GM23248 (cell line): Measurements from ENCODE around the gene FBXO11. TPM values are rescaled to one million over a fixed set of nuclear protein-coding genes. Genes with fewer than 3 reads are reported as not detected.
A peak's percentile ranks its signal among the peaks of the same experiment; 100 is the strongest.

Experiments
- DNase-seq: peaks from one replicate; pipeline ENCODE4 v3.0.0-alpha.2; 2015
- H2AFZ ChIP-seq: fragments of 200-600 bp; sonication (generic); 2 replicates; pipeline ENCODE4 v1.6.1; 2016; ENCODE audit warnings: antibody characterized with exemption
- H3F3A ChIP-seq: fragments of 200-600 bp; sonication (generic); 2 replicates; pipeline ENCODE4 v1.6.1; 2016; ENCODE audit warnings: mild to moderate bottlenecking, antibody characterized with exemption, mixed run types; ENCODE audit not compliant: insufficient read depth
- H3K27ac ChIP-seq: fragments of 200-600 bp; sonication (generic); 2 replicates; pipeline ENCODE4 v1.5.1; 2016; ENCODE audit warnings: mild to moderate bottlenecking
- H3K27me3 ChIP-seq: fragments of 200-600 bp; sonication (generic); replicated peaks from 2 replicates; pipeline ENCODE4 v1.6.1; 2016; ENCODE audit warnings: mild to moderate bottlenecking; ENCODE audit not compliant: insufficient read depth
- H3K36me3 ChIP-seq: fragments of 200-600 bp; sonication (generic); 2 replicates; pipeline ENCODE4 v1.6.1; 2016; ENCODE audit warnings: low read depth, mild to moderate bottlenecking
- H3K4me1 ChIP-seq: fragments of 200-600 bp; sonication (generic); 2 replicates; pipeline ENCODE4 v1.6.1; 2016; ENCODE audit warnings: mild to moderate bottlenecking; ENCODE audit not compliant: insufficient read depth
- H3K4me2 ChIP-seq: fragments of 200-600 bp; sonication (generic); one replicate; pipeline ENCODE4 v1.6.1; 2016; ENCODE audit warnings: mild to moderate bottlenecking; ENCODE audit not compliant: unreplicated experiment
- H3K4me3 ChIP-seq: fragments of 200-600 bp; sonication (generic); 2 replicates; pipeline ENCODE4 v1.5.1; 2016; ENCODE audit warnings: mild to moderate bottlenecking
- H3K79me2 ChIP-seq: fragments of 200-600 bp; sonication (generic); 2 replicates; pipeline ENCODE4 v1.6.1; 2016; ENCODE audit warnings: mild to moderate bottlenecking; ENCODE audit not compliant: insufficient read depth
- H3K9ac ChIP-seq: fragments of 200-600 bp; sonication (generic); 2 replicates; pipeline ENCODE4 v1.6.1; 2016; ENCODE audit warnings: mild to moderate bottlenecking
- H3K9me2 ChIP-seq: fragments of 200-600 bp; sonication (generic); 2 replicates; pipeline ENCODE4 v1.6.1; 2016; ENCODE audit warnings: mixed run types, mild to moderate bottlenecking, moderate library complexity; ENCODE audit not compliant: insufficient read depth
- H3K9me3 ChIP-seq: fragments of 200-600 bp; sonication (generic); one replicate; pipeline ENCODE4 v1.6.1; 2017; ENCODE audit warnings: low read depth
- H4K20me1 ChIP-seq: fragments of 200-600 bp; sonication (generic); 2 replicates; pipeline ENCODE4 v1.6.0; 2016; ENCODE audit not compliant: insufficient read depth
- EZH2 ChIP-seq: fragments of 200-600 bp; sonication (generic); IDR thresholded peaks from 2 replicates; pipeline ENCODE4 v1.6.1; 2018; ENCODE audit warnings: antibody characterized with exemption, mild to moderate bottlenecking; ENCODE audit not compliant: insufficient read depth, poor library complexity, severe bottlenecking
- EZH2phosphoT487 ChIP-seq: fragments of 200-600 bp; sonication (generic); IDR thresholded peaks from 2 replicates; pipeline ENCODE4 v1.6.1; 2018; ENCODE audit warnings: antibody characterized with exemption, moderate library complexity, mild to moderate bottlenecking, low read depth; ENCODE audit not compliant: insufficient read depth
- WGBS, 2 experiments: methylation state at CpG; one replicate each; pipeline ENCODE4 v1.1.6; 2015 to 2017; ENCODE audit warnings: low lambda C conversion rate in 2 of 2, low coverage in 1 of 2; ENCODE audit errors: missing lambda C conversion rate in 2 of 2; 5-methylcytosine and 5-hydroxymethylcytosine counted together
- in situ Hi-C: fragments of 300-500 bp; cut with MboI; formaldehyde crosslinking; loops from 2 replicates; pipeline ENCODE4 v1.15.0; 2020
- polyA plus RNA-seq: library from polyadenylated mRNA; unstranded; fragments of >200 nt; fragmentation: Nextera tagmentation; extraction: Ambion mirVana; gene quantifications from 2 replicates; pipeline ENCODE4 v1.2.1, GENCODE V29; 2016
- total RNA-seq: library from RNA; depleted of rRNA; stranded (reverse); fragments of >200 nt; shearing (Covaris generic); gene quantifications from 2 replicates; pipeline ENCODE4 v1.2.3, GENCODE V29; 2014

The FBXO11 gene
- total and polyA plus RNA-seq, 2 experiments from 2014 or later, result 15.7 to 25.8 TPM

DNA sequence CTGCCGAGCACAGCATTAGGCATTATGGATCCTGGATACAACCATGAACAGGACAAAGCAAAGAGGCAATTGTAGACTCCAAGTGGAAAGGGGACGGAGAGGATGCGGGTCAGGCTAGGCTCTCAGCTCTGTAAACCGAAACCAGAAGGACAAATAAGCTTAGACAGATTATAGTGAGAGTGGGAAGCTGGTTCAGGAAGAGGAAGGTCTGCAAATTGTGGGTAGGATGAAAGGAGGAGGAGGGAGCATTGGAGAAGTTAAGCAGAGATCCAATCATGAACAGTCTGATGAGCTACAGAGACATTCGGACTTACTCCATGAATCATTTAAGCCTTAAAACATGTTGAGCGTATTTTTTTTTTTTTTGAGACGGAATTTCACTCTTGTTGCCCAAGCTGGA is 120.3 kb downstream of the FBXO11 start:
- H3K79me2 ChIP-seq, result peaks cover 71% of the 10 kb centered on the region
- no peak overlapping the region for H2AFZ ChIP-seq
- in situ Hi-C loops, result no loop called here
- no peaks in the 10 kb centered on the region for H4K20me1 ChIP-seq
- no peak overlapping the region for H3K27ac ChIP-seq
- peaks cover 9% of the 10 kb centered on the region; the same call in 1 of the 2 replicates for H3K4me1 ChIP-seq
- no peak overlapping the region for H3K4me3 ChIP-seq
- no peaks in the 10 kb centered on the region for H3K9me3 ChIP-seq
- H3K36me3 ChIP-seq, result no peaks in the 10 kb centered on the region; the same call in 1 of the 2 replicates
- no peak overlapping the region for H3K4me2 ChIP-seq
- no peak for DNase-seq
- 85 to 89% methylated on average over 7 of the region's 7 CpGs for WGBS, 2 experiments
- H3F3A ChIP-seq, result peaks cover 20% of the 10 kb centered on the region; the same call in 1 of the 2 replicates
- H3K9ac ChIP-seq, result no peak overlapping the region
- no peaks in the 10 kb centered on the region for H3K27me3 ChIP-seq
- TF ChIP-seq EZH2, result no peak
- TF ChIP-seq EZH2phosphoT487, result no peak
- H3K9me2 ChIP-seq, result no peaks in the 10 kb centered on the region

DNA sequence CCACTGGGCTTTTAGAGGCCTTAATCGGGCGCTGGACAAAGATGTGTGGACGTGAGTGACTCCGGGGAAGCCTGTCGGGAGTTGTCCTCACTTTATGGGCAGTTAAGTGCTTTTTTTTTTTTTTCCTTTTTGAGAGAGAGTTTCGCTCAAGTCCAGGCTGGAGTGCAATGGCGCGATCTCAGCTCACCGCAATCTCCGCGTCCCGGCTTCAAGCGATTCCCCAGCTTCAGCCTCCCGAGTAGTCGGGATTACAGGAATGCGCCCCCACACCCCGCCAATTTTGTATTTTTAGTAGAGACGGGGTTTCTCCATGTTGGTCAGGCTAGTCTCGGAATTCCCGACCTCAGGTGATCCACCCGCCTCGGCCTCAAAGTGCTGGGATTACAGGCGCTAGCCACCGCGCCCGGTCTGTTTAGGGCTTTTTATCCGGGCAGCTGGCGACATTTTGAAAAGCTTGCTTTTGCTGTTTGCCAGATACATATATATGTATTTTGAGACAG is 121.9 kb downstream of the FBXO11 start:
- 0 out of 2 replicates have a peak overlapping the region, but pooled peaks have one; percentile 12 for H2AFZ ChIP-seq
- H3K9ac ChIP-seq, result peak overlapping the region; percentile 90
- WGBS, 2 experiments, result 41 to 44% methylated on average over 26 to 28 of the region's 28 CpGs
- H3K27ac ChIP-seq, result peak overlapping the region; percentile 49
- peaks cover 11% of the 10 kb centered on the region; the same call in 1 of the 2 replicates for H3F3A ChIP-seq
- H3K9me2 ChIP-seq, result no peaks in the 10 kb centered on the region
- H3K4me3 ChIP-seq, result peak overlapping the region; percentile 89
- no peak for DNase-seq
- no peaks in the 10 kb centered on the region for H3K27me3 ChIP-seq
- H3K79me2 ChIP-seq, result peaks cover 55% of the 10 kb centered on the region
- H3K9me3 ChIP-seq, result no peaks in the 10 kb centered on the region
- in situ Hi-C loops, result no loop called here
- peak overlapping the region; percentile 66 for H3K4me2 ChIP-seq
- TF ChIP-seq EZH2phosphoT487, result no peak
- no peaks in the 10 kb centered on the region; the same call in 1 of the 2 replicates for H3K36me3 ChIP-seq
- H4K20me1 ChIP-seq, result no peaks in the 10 kb centered on the region
- peaks cover 9% of the 10 kb centered on the region; the same call in 1 of the 2 replicates for H3K4me1 ChIP-seq

DNA sequence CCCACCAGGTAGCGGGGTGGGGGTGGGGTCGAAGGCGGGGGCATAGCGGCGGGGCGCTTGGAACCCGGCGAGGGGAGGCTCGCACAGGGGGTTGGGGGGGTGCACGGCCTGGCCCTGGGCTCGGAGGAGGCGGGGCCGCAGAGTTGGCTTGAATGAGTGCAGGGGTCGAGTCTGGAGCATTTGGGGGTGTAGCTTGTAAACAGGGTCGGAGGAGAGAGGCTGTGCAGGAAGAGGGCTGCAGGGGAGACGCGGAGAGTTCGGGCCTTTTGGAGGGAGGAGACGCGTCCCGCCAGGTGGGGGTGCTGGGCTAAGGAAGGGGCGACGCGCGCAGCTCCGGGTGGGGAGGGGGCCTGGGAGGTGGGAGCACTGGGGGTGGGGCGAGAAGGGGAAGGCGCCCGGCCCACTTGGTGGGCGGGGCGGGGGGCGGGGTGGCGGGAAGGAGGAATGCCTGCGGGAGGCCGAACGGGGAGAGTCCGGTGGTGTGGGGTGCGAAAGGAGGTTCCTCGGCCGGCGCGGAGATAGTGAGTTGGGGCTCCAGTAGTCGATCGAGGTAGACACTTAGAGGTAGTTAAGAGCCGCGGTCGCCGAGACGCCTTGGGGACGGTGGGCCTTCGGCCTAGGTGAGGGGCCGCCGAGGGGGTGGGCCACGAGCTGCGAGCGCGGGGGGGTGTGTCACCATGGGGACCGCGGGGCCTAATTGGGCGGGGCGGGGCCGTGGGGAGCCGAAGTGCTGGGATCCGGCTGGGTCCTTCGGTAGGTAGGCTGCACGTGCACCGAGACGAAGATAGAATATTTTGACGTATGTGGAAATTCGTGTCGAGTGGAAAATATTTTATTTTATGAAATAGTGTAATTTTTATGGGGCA is 122.6 kb downstream of the FBXO11 start:
- TF ChIP-seq EZH2phosphoT487 (no peak), EZH2 (no peak)
- WGBS, 2 experiments, result 1% methylated on average over 27 to 70 of the region's 71 CpGs
- peak; percentile 82 for DNase-seq
- in situ Hi-C loops, result no loop called here
- H3K79me2 ChIP-seq, result peaks cover 48% of the 10 kb centered on the region
- no peaks in the 10 kb centered on the region for H3K27me3 ChIP-seq
- H3K4me2 ChIP-seq, result peak overlapping the region; percentile 66
- no peaks in the 10 kb centered on the region for H3K9me3 ChIP-seq
- no peaks in the 10 kb centered on the region for H3K9me2 ChIP-seq
- peak overlapping the region; percentile 90 for H3K9ac ChIP-seq
- peaks cover 9% of the 10 kb centered on the region; the same call in 1 of the 2 replicates for H3F3A ChIP-seq
- no peaks in the 10 kb centered on the region; the same call in 1 of the 2 replicates for H3K36me3 ChIP-seq
- peak overlapping the region; percentile 80 for H2AFZ ChIP-seq
- peak overlapping the region; percentile 86 for H3K27ac ChIP-seq
- H3K4me1 ChIP-seq, result peaks cover 9% of the 10 kb centered on the region; the same call in 1 of the 2 replicates
- no peaks in the 10 kb centered on the region for H4K20me1 ChIP-seq
- peak overlapping the region; percentile 89 for H3K4me3 ChIP-seq

DNA sequence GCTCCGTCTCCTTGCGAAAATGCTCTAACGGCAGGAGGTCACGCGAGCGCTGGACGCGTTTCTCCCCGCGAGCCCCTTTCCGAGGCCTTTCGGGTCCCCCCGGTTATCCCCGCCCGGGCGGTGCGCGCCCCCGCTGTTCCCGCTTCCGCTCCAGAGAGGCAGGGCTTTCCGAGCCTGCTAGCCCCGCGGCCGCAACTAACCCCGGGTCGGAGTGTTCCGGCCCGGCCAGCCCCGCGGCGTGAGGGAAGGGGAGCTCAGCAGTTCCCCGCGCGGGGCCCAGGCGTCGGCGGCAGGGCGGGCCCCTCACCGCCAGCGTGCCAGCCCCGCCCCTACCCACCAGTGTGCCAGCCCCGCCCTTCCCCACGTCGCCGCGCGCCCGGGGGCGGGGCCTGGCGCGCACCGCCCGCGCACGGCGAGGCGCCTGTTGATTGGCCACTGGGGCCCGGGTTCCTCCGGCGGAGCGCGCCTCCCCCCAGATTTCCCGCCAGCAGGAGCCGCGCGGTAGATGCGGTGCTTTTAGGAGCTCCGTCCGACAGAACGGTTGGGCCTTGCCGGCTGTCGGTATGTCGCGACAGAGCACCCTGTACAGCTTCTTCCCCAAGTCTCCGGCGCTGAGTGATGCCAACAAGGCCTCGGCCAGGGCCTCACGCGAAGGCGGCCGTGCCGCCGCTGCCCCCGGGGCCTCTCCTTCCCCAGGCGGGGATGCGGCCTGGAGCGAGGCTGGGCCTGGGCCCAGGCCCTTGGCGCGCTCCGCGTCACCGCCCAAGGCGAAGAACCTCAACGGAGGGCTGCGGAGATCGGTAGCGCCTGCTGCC is 123.4 kb downstream of the FBXO11 start, which contains the start of gene MSH6:
Gene MSH6 (plus strand): TSS at position 475 of the 815 bp plus-strand sequence. CDS start 89 bp downstream, at position 564.
- Histone ChIP-seq H3K9ac (peak within 1 kb of the TSS; percentile 90), H3K36me3 (no peaks in the 10 kb centered on the region; the same call in 1 of the 2 replicates), H3K4me2 (peak within 1 kb of the TSS; percentile 90), H3K27me3 (no peaks in the 10 kb centered on the region), H3K4me3 (peak within 1 kb of the TSS; percentile 89), H2AFZ (peak within 1 kb of the TSS; percentile 91), H3K4me1 (peaks cover 9% of the 10 kb centered on the region; the same call in 1 of the 2 replicates), H3K9me2 (no peaks in the 10 kb centered on the region), H3F3A (peaks cover 9% of the 10 kb centered on the region; the same call in 1 of the 2 replicates), H3K79me2 (peaks cover 40% of the 10 kb centered on the region), H3K9me3 (no peaks in the 10 kb centered on the region), H4K20me1 (no peaks in the 10 kb centered on the region), H3K27ac (peak within 1 kb of the TSS; percentile 86)
- in situ Hi-C loops, result no loop called here
- peak; percentile 96 for DNase-seq
- no peak for TF ChIP-seq EZH2phosphoT487
- TF ChIP-seq EZH2, result no peak
- WGBS, 2 experiments, result 1% methylated on average over 59 to 69 of the region's 98 CpGs
